ENCODE measurements around the gene HSD17B11.

- TF ChIP-seq CTCF (IDR thresholded peaks at IDR 0.05 in 8 of 11, conservative IDR thresholded peaks at IDR 0.05 in 3 of 11) (no peak), POLR2A (IDR thresholded peaks at IDR 0.05) (no peak), POLR2AphosphoS5 (IDR thresholded peaks at IDR 0.05) (no peak)
Observed at GRCh38 chr4:87339440-87339839, 51.5 kb downstream of the HSD17B11 start.
